B cell (primary cell): ENCODE measurements around the gene PLPP7. TPM values are rescaled to one million over a fixed set of nuclear protein-coding genes. Genes with fewer than 3 reads are reported as not detected.
"Not testable (repeated sequence)": the region's sequence is repeated elsewhere in the genome, so short reads cannot be mapped to it uniquely, and the experiment has no call there.

Experiments used
- ATAC-seq: fragments of 200-7000 bp; cut with Tn5 transposase; one replicate; pipeline ENCODE4 v1.10.0; 2021; ENCODE audit warnings: low read depth, mild to moderate bottlenecking, moderate number of reproducible peaks, moderate library complexity
- CTCF ChIA-PET: fragments of 350-600 bp; sonication (Branson Sonifier 250); formaldehyde crosslinking; loops from one replicate; lab custom pipeline; 2021; ENCODE audit warnings: antibody characterized with exemption, inconsistent platforms; lab: Charles Lee
- POLR2A ChIA-PET: fragments of 350-600 bp; sonication (Branson Sonifier 250); formaldehyde crosslinking; loops from one replicate; lab custom pipeline; 2021; ENCODE audit warnings: antibody characterized with exemption; lab: Charles Lee
- DNase-seq: peaks from one replicate; pipeline ENCODE4 v3.0.0; 2013
- H2AFZ ChIP-seq: 2 replicates; pipeline ENCODE4 v1.6.1; 2012; ENCODE audit warnings: mild to moderate bottlenecking, low read depth, low read length; ENCODE audit not compliant: insufficient read depth, poor library complexity, severe bottlenecking
- H3K27ac ChIP-seq, 2 donors: 1 replicate in 1 of 2; 2 replicates in 1 of 2; pipeline ENCODE4 v1.5.1; 2012 to 2013; ENCODE audit warnings: low read length in 2 of 2, mild to moderate bottlenecking in 2 of 2, moderate library complexity in 1 of 2
- H3K27me3 ChIP-seq, 4 experiments: fragments of 200-600 bp in 1 of 4; sonication (generic) in 1 of 4; replicated peaks in 1 of 4; 1 replicate in 2 of 4; 2 replicates in 2 of 4; pipeline versions ENCODE4 v1.6.1 to v1.7.0; 2013 to 2016; ENCODE audit warnings: low read length in 3 of 4, mild to moderate bottlenecking in 2 of 4, mixed read lengths in 1 of 4, moderate library complexity in 1 of 4; ENCODE audit not compliant: insufficient read depth in 4 of 4, control insufficient read depth in 3 of 4; ENCODE audit errors: control extremely low read depth in 1 of 4
- H3K36me3 ChIP-seq, 2 experiments: replicated peaks in 1 of 2; 1 replicate in 1 of 2; 2 replicates in 1 of 2; pipeline versions ENCODE4 v1.6.1 to v1.7.1; 2013; ENCODE audit warnings: low read length in 1 of 2; ENCODE audit not compliant: insufficient read depth in 2 of 2, control insufficient read depth in 1 of 2; ENCODE audit errors: control extremely low read depth in 1 of 2, extremely low read depth in 1 of 2
- H3K4me1 ChIP-seq, 2 donors: fragments of 200-600 bp in 1 of 2; sonication (generic) in 1 of 2; 1 replicate in 1 of 2; 2 replicates in 1 of 2; pipeline versions ENCODE4 v1.5.1 to v1.6.1; 2013 to 2017; ENCODE audit warnings: low read length in 2 of 2; ENCODE audit not compliant: control insufficient read depth in 2 of 2, insufficient read depth in 2 of 2
- H3K4me2 ChIP-seq: replicated peaks from 2 replicates; pipeline ENCODE3; 2012; ENCODE audit warnings: mild to moderate bottlenecking, low read depth, low read length; ENCODE audit not compliant: poor library complexity, severe bottlenecking
- H3K4me3 ChIP-seq, 5 experiments: fragments of 200-600 bp in 1 of 5; sonication (generic) in 1 of 5; 1 replicate in 3 of 5; 2 replicates in 2 of 5; pipeline versions ENCODE4 v1.5.1 to v1.7.0; 2011 to 2016; ENCODE audit warnings: low read length in 4 of 5, mild to moderate bottlenecking in 4 of 5, low read depth in 2 of 5, control low read depth in 1 of 5, moderate library complexity in 1 of 5; ENCODE audit not compliant: insufficient read depth in 1 of 5; ENCODE audit errors: control extremely low read depth in 1 of 5, extremely low read depth in 1 of 5
- H3K79me2 ChIP-seq: fragments of 200-600 bp; sonication (generic); one replicate; pipeline ENCODE4 v1.6.0; 2016; ENCODE audit warnings: low read length; ENCODE audit not compliant: control insufficient read depth, insufficient read depth
- H3K9ac ChIP-seq: fragments of 200-600 bp; sonication (generic); 2 replicates; pipeline ENCODE4 v1.6.1; 2017; ENCODE audit warnings: mild to moderate bottlenecking, low read length, moderate library complexity
- H3K9me3 ChIP-seq, 3 donors: one replicate each; pipeline versions ENCODE4 v1.6.1 to v1.7.1; 2013; ENCODE audit warnings: low read length in 2 of 3; ENCODE audit not compliant: control insufficient read depth in 2 of 3, insufficient read depth in 1 of 3; ENCODE audit errors: control extremely low read depth in 1 of 3
- H4K20me1 ChIP-seq: 2 replicates; pipeline ENCODE4 v1.6.0; 2012; ENCODE audit warnings: mild to moderate bottlenecking, low read length; ENCODE audit not compliant: insufficient read depth, control insufficient read depth, poor library complexity, severe bottlenecking
- H3K27ac Mint-ChIP-seq: one replicate; pipeline ENCODE4 v1.8.0; 2021; ENCODE audit warnings: mixed read lengths
- H3K27me3 Mint-ChIP-seq: one replicate; pipeline ENCODE4 v1.8.0; 2021; ENCODE audit warnings: mixed read lengths
- H3K4me1 Mint-ChIP-seq: one replicate; pipeline ENCODE4 v1.8.0; 2021; ENCODE audit warnings: mixed read lengths
- H3K4me3 Mint-ChIP-seq: one replicate; pipeline ENCODE4 v1.8.0; 2021; ENCODE audit warnings: mixed read lengths
- H3K9me3 Mint-ChIP-seq: one replicate; pipeline ENCODE4 v1.8.0; 2022; ENCODE audit warnings: mixed read lengths; ENCODE audit not compliant: insufficient read depth
- EZH2 ChIP-seq: IDR thresholded peaks from 2 replicates; pipeline ENCODE4 v1.6.1; 2012; ENCODE audit warnings: borderline replicate concordance, low read depth, mild to moderate bottlenecking, moderate library complexity, low read length; ENCODE audit not compliant: insufficient read depth, poor library complexity, severe bottlenecking
- WGBS: methylation state at CpG from one replicate; pipeline ENCODE4 v1.1.5; 2013; ENCODE audit warnings: missing lambda C conversion rate; ENCODE audit not compliant: insufficient coverage; 5-methylcytosine and 5-hydroxymethylcytosine counted together
- intact Hi-C: fragments of 100-400 bp; cut with micrococcal nuclease; formaldehyde crosslinking; loops from one replicate; pipeline ENCODE4 v1.10.0; 2022
- polyA plus RNA-seq: library from polyadenylated mRNA; depleted of rRNA; stranded (reverse); fragments of >200 nt; gene quantifications from 2 replicates; pipeline ENCODE4 v1.2.3, GENCODE V29; 2012
- total RNA-seq, 2 donors: library from RNA; stranded (reverse); fragments of 120-200 nt in 1 of 2; gene quantifications; 1 replicate in 1 of 2; 2 replicates in 1 of 2; pipeline versions ENCODE4 v1.2.3 to v1.2.4, GENCODE V29; 2013 to 2022
- TF ChIP-seq, protein P1 (sequence below): fragments of 200-600 bp; IDR thresholded peaks from one replicate; pipeline ENCODE4 v1.8.0; 2022; ENCODE audit warnings: antibody characterized with exemption, mild to moderate bottlenecking

The PLPP7 gene
- total and polyA plus RNA-seq, 2 donors (not counting 1 experiment from before 2014, with no cell fraction given), result 0.57 to 2.0 TPM

- Histone ChIP-seq H3K4me1 (no peaks in the 10 kb centered on the region), H3K79me2 (no peaks in the 10 kb centered on the region), H3K9me3 (no peaks in the 10 kb centered on the region), H4K20me1 (no peaks in the 10 kb centered on the region), H3K27ac (no peak overlapping the region), H3K4me3 (no peak overlapping the region), H3K4me2 (no peak overlapping the region), H3K27me3 (no peaks in the 10 kb centered on the region), H3K9ac (no peak overlapping the region), H3K36me3 (no peaks in the 10 kb centered on the region), H2AFZ (no peak overlapping the region)
- Mint-ChIP-seq H3K9me3 (no peaks in the 10 kb centered on the region), H3K4me1 (no peaks in the 10 kb centered on the region), H3K4me3 (no peak overlapping the region), H3K27ac (no peak overlapping the region), H3K27me3 (no peaks in the 10 kb centered on the region)
- DNase-seq (no peak), ATAC-seq (no peak)
- WGBS, result 85% methylated on average over 8 of the region's 11 CpGs
- TF ChIP-seq EZH2, result no peak
- TF ChIP-seq, protein P1, sequence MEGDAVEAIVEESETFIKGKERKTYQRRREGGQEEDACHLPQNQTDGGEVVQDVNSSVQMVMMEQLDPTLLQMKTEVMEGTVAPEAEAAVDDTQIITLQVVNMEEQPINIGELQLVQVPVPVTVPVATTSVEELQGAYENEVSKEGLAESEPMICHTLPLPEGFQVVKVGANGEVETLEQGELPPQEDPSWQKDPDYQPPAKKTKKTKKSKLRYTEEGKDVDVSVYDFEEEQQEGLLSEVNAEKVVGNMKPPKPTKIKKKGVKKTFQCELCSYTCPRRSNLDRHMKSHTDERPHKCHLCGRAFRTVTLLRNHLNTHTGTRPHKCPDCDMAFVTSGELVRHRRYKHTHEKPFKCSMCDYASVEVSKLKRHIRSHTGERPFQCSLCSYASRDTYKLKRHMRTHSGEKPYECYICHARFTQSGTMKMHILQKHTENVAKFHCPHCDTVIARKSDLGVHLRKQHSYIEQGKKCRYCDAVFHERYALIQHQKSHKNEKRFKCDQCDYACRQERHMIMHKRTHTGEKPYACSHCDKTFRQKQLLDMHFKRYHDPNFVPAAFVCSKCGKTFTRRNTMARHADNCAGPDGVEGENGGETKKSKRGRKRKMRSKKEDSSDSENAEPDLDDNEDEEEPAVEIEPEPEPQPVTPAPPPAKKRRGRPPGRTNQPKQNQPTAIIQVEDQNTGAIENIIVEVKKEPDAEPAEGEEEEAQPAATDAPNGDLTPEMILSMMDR, result no peak
- POLR2A ChIA-PET, result no interaction called here
- intact Hi-C loops, result no loop called here
- CTCF ChIA-PET, result interaction anchor here (0.8 to 1.7 kb wide), 2 partner anchors 21 to 152 kb away, joined by 3 read pairs; no protein-coding TSS in a partner anchor
These were observed 39.7 kb downstream of the PLPP7 start for GRCh38 chr9:131329241-131329641.

DNA sequence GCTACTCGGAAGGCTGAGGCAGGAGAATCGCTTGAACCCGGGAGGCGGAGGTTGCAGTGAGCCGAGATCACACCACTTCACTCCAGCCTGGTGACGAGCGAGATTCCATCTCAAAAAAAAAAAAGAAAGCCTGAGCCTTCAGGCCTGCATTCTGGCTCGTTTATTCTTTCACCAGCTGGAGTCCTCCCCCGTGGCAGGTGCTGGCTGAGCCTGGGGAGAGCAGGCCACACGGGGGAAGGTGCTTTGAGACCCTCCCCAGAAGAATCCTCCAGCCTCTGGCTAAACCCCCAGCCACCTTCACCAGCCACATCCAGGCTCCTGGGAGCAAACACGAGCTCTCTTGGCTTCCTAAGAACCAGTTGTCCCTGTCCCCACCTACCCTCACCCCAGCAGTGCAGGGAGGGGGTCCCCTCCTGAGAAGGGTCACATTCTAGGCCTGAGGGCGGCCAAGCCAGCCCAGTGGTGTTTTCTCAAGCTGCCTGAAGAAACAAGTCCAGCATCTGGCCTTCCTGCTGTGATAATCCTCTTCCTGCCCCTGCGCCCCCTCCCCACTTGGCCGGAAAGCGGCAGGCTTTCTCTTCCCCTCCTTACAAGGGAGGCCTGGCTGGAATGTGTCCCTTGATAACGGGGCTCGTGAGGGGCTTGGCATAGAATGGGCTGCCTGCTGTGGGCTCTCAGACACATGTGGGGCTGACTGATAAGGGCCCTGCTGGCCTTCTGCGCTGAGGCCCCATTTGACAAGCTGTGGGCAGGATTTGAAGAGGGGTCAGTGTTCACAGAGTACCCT is 41.5 kb downstream of the PLPP7 start:
- CTCF ChIA-PET, result interaction anchor here (9.0 kb wide), 1 partner anchor 151 kb away, joined by 332 read pairs; no protein-coding TSS in a partner anchor
- intact Hi-C loops, result loop anchor here (10.0 kb wide), 1 partner anchor 56 kb away; the partner anchor contains the start of gene FAM78A
- no peaks in the 10 kb centered on the region for H3K27me3 Mint-ChIP-seq
- POLR2A ChIA-PET, result no interaction called here
- no peak overlapping the region for H3K4me3 ChIP-seq
- H3K4me1 Mint-ChIP-seq, result peaks cover under 1% of the 10 kb centered on the region
- H3K27ac Mint-ChIP-seq, result no peak overlapping the region
- H3K27me3 ChIP-seq, result peaks cover 0 to 4% (median 0%) of the 10 kb centered on the region in 4 experiments
- TF ChIP-seq, protein P1, result no peak
- no peak for TF ChIP-seq EZH2
- ATAC-seq (no peak), DNase-seq (no peak)
- H3K4me3 Mint-ChIP-seq, result no peak overlapping the region
- no peak overlapping the region for H2AFZ ChIP-seq
- H3K4me1 ChIP-seq, result peaks cover 0 to under 1% of the 10 kb centered on the region in 2 donors
- no peak overlapping the region for H3K9ac ChIP-seq
- no peak overlapping the region for H3K27ac ChIP-seq
- no peak overlapping the region for H3K4me2 ChIP-seq
- 73% methylated on average over 15 of the region's 18 CpGs for WGBS
- H3K9me3 Mint-ChIP-seq, result no peaks in the 10 kb centered on the region
- no peaks in the 10 kb centered on the region for H4K20me1 ChIP-seq
- H3K79me2 ChIP-seq, result no peaks in the 10 kb centered on the region
- H3K36me3 ChIP-seq, result no peaks in the 10 kb centered on the region
- H3K9me3 ChIP-seq, result no peaks in the 10 kb centered on the region

GRCh38 chr9:131331996-131332395 is 42.5 kb downstream of the PLPP7 start:
- H3K4me2 ChIP-seq, H3K4me1 ChIP-seq, H3K27me3 ChIP-seq, H3K9ac ChIP-seq, H3K36me3 ChIP-seq, H3K27ac ChIP-seq, H3K4me3 ChIP-seq, H3K27ac Mint-ChIP-seq, H3K27me3 Mint-ChIP-seq, POLR2A ChIA-PET, H3K4me3 Mint-ChIP-seq, DNase-seq, H3K79me2 ChIP-seq, H3K9me3 Mint-ChIP-seq, ATAC-seq, H3K4me1 Mint-ChIP-seq, H3K9me3 ChIP-seq, H2AFZ ChIP-seq, H4K20me1 ChIP-seq: not testable (repeated sequence)
- CTCF ChIA-PET, result interaction anchor here (9.0 kb wide), 1 partner anchor 152 kb away, joined by 332 read pairs; no protein-coding TSS in a partner anchor
- WGBS, result 100% methylated on average over 1 of the region's 2 CpGs
- intact Hi-C loops, result loop anchor here (10.0 kb wide), 1 partner anchor 57 kb away; the partner anchor contains the start of gene FAM78A
